Measurements from ENCODE around the gene MBOAT1. TPM values are rescaled to one million over a fixed set of nuclear protein-coding genes. Genes with fewer than 3 reads are reported as not detected.

Gene MBOAT1
- total and polyA plus RNA-seq, 7 donors, result 0.31 to 2.7 (median 0.84) TPM

GRCh38 chr6:20238688-20239587 lies 26.7 kb upstream of the MBOAT1 start:
- H3K27me3 ChIP-seq (ENCODE audit: insufficient read depth in 3 of 3, low read length in 2 of 3), result no peaks in the 10 kb centered on the region
- no peak for TF ChIP-seq CTCF (IDR thresholded peaks at IDR 0.05)
- ATAC-seq (no peak), DNase-seq (no peak)
- no peaks in the 10 kb centered on the region for H3K9me3 ChIP-seq
- WGBS, 3 donors, result 92 to 95% (median 93%) methylated on average over 41 to 47 of the region's 47 CpGs
- no peak overlapping the region for H3K4me3 ChIP-seq
- intact Hi-C loops (cut with DNase I), result no loop called here
- no peaks in the 10 kb centered on the region for H3K4me1 ChIP-seq
- no peaks in the 10 kb centered on the region for H3K36me3 ChIP-seq (ENCODE audit: insufficient read depth in 1 of 2, low read depth in 1 of 2)
- no peak overlapping the region for H3K27ac ChIP-seq

GRCh38 chr6:20237677-20238460 lies 25.6 kb upstream of the MBOAT1 start:
- no peak for DNase-seq
- no peaks in the 10 kb centered on the region for H3K36me3 ChIP-seq (ENCODE audit: insufficient read depth in 1 of 2, low read depth in 1 of 2)
- H3K9me3 ChIP-seq, result no peaks in the 10 kb centered on the region
- intact Hi-C loops (cut with DNase I), result no loop called here
- H3K27me3 ChIP-seq (ENCODE audit: insufficient read depth in 3 of 3, low read length in 2 of 3), result no peaks in the 10 kb centered on the region
- WGBS, 3 donors, result 79 to 81% (median 81%) methylated on average over 10 of the region's 10 CpGs
- no peak for TF ChIP-seq CTCF (IDR thresholded peaks at IDR 0.05)
- no peak overlapping the region for H3K4me3 ChIP-seq
- ATAC-seq, result no peak
- H3K4me1 ChIP-seq, result no peaks in the 10 kb centered on the region
- H3K27ac ChIP-seq, result no peak overlapping the region

GRCh38 chr6:20236909-20237600 lies 24.8 kb upstream of the MBOAT1 start:
- intact Hi-C loops (cut with DNase I), result no loop called here
- H3K4me1 ChIP-seq, result no peaks in the 10 kb centered on the region
- DNase-seq, result no peak
- H3K9me3 ChIP-seq, result no peaks in the 10 kb centered on the region
- WGBS, 3 donors, result 70 to 74% (median 72%) methylated on average over 2 of the region's 2 CpGs
- H3K27me3 ChIP-seq (ENCODE audit: insufficient read depth in 3 of 3, low read length in 2 of 3), result no peaks in the 10 kb centered on the region
- TF ChIP-seq CTCF (IDR thresholded peaks at IDR 0.05), result no peak
- H3K27ac ChIP-seq, result no peak overlapping the region
- H3K36me3 ChIP-seq (ENCODE audit: insufficient read depth in 1 of 2, low read depth in 1 of 2), result no peaks in the 10 kb centered on the region
- no peak for ATAC-seq
- no peak overlapping the region for H3K4me3 ChIP-seq

GRCh38 chr6:20236344-20236743 lies 24.1 kb upstream of the MBOAT1 start:
- no peaks in the 10 kb centered on the region for H3K9me3 ChIP-seq
- no peak overlapping the region for H3K4me3 ChIP-seq
- no peaks in the 10 kb centered on the region for H3K4me1 ChIP-seq
- no peaks in the 10 kb centered on the region for H3K36me3 ChIP-seq (ENCODE audit: insufficient read depth in 1 of 2, low read depth in 1 of 2)
- intact Hi-C loops (cut with DNase I), result no loop called here
- no peak overlapping the region for H3K27ac ChIP-seq
- H3K27me3 ChIP-seq (ENCODE audit: insufficient read depth in 3 of 3, low read length in 2 of 3), result no peaks in the 10 kb centered on the region
- ATAC-seq (no peak), DNase-seq (no peak)
- WGBS, 3 donors, result 83 to 87% (median 84%) methylated on average over 3 of the region's 3 CpGs
- no peak for TF ChIP-seq CTCF (IDR thresholded peaks at IDR 0.05)
